Upper lobe of left lung (tissue), 4 donors: ENCODE data around the gene NFIL3.

Source experiments
- CTCF ChIP-seq, 6 experiments: fragments of 450-650 bp in 4 of 6; fragments of 200-600 bp in 2 of 6; sonication (generic) in 2 of 6; IDR thresholded peaks; one replicate each; pipeline ENCODE4 v1.5.1; 2016 to 2019; ENCODE audit warnings: antibody characterized with exemption in 6 of 6
- POLR2AphosphoS5 ChIP-seq, 2 donors: sonication (generic); formaldehyde crosslinking; IDR thresholded peaks; one replicate each; pipeline ENCODE4 v1.5.1; 2017; ENCODE audit warnings: antibody characterized with exemption in 2 of 2

DNA sequence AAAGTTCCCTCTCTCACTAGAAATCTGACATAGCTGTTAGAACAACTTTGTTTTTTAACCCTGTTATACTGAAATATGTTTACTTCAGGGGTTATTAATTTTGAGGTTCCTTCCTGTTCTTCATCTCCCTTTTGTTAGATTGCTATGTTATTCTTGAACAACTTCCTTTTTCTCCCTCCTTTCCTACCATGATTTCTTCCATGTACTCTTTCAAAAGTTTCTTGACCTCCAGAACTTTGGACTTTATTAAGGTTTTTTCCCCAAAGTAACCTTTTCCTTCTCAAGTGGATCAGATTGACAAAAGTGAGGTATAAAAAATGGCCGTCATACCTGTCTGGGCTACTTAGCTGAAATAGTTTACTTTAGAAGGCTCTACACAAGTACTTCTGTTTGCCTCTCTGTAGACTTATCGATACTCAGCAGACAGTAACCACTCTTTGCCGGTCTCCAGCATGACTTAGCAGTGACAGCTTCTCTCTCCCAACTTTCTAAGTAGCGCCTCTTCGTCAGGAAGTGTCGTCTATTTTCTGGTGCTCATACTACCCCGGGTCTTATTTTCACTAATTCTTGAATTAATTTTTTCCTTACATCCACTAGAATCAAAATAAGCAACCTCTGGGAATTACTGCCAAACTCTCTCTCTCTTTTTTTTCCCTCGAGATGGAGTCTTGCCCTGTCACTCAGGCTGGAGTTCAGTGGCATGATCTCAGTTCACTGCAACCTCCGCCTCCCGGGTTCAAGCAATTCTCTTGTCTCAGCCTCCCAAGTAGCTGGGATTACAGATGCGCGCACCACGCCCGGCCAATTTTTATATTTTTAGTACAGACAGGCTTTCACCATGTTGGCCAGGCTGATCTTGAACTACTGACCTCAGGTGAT, 19.7 kb downstream of the NFIL3 start:
- TF ChIP-seq CTCF (IDR thresholded peaks at IDR 0.05) (no peak), POLR2AphosphoS5 (IDR thresholded peaks at IDR 0.05) (no peak)
